NCI-H345 (cell line): ENCODE measurements around the gene PRKAA2.

Experiments
- DNase-seq: peaks from one replicate; lab custom pipeline; 2025; lab: John Stamatoyannopoulos, UW

Gene PRKAA2

GRCh38 chr1:56713112-56713511 lies 68.0 kb downstream of the PRKAA2 start:
- DNase-seq = no peak

DNA sequence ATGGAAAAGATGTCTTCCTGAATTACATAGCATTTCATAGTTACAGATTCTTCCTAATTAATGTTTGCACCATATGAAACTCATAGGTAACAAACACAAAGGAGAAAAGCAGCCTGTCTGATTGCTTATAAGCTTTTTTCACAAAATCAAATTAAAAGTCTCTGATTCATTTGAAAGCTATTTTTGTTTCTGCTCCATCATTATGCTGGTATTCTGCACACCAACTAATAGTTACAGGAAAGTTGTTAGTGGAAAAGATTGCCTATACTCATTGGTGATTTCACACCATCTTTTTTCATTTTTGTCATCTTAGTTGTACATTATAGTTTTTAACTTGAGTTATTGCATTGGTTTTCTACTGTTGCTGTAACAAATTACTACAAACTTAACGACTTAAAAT lies 70.0 kb downstream of the PRKAA2 start:
- no peak for DNase-seq

GRCh38 chr1:56719171-56719570 lies 74.1 kb downstream of the PRKAA2 start:
- no peak for DNase-seq

DNA sequence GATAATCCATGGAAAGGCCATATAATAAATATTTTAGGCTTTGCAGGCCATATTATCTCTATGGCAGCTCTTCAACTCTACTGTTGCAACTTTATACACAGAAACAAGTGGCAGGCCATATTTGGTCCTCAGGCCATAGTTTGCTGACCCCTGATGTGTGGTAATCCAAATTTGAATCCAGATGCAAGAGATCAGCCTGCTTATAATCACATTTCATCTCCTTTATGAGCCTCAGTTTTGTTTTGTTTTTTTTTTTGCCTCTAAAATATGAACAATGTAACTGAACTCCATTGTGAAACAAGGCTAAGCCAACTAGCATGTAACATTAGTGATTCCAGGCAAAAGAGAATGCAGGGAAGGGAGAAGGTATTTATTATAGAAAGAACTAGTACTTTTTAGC lies 81.6 kb downstream of the PRKAA2 start:
- DNase-seq = no peak

DNA sequence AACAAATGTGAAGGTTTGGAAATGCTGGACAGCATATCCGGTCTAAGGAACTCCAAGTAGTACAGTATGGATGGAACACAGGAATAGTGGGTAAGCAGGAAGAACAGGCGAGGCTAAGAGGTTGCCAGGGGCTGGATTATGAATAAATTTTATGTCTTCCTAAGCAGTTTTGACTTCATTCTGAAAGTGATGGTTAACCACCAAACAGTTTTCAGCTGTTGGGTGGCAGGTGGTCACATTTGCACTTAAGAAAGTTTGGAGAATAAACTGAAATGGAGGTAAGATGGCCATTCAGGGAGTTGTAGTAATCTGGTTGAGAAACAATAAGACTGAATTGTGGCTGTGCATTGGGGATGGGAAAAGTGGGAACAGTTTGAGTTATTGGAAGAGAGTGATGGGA lies 83.8 kb downstream of the PRKAA2 start:
- no peak for DNase-seq

DNA sequence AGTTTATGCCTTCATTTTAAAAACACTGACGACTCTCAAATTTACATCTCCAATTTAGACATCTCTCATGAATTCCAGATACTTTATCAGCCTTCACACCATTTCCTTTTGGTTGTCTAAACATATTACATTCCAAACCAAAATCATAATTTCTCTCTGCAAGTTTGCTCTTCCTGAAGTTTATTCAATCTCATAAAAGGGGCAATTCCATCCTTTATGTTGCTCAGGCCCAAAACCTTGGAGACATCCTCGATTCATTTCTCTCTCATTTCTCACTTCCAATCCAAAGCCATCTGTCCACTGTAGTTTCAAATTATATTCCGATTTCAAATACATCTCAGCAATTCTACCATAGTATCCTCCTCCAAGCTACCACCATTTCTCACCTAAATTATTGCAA lies 100.1 kb downstream of the PRKAA2 start:
- DNase-seq = no peak

- DNase-seq = no peak
Measured at GRCh38 chr1:56754708-56755479, 109.8 kb downstream of the PRKAA2 start.

DNA sequence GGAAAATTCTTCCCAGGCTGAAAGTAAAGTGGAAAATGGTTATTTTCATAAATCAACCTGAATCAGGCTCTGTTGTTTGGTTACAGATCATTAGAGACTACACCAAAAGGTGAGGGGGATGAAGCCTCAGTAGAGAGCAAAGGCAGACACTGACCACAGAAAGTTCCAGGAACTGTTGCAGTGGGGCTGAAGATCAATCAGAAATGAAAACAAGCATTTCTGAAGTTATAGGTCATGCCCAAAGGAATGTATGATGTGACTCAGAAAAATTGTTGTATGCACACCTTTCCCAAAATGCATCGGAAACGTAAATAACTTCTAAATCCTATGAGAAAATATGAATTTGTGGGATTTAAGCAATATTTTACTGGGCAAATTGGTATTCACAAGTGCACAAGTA lies 110.8 kb downstream of the PRKAA2 start:
- no peak for DNase-seq

DNA sequence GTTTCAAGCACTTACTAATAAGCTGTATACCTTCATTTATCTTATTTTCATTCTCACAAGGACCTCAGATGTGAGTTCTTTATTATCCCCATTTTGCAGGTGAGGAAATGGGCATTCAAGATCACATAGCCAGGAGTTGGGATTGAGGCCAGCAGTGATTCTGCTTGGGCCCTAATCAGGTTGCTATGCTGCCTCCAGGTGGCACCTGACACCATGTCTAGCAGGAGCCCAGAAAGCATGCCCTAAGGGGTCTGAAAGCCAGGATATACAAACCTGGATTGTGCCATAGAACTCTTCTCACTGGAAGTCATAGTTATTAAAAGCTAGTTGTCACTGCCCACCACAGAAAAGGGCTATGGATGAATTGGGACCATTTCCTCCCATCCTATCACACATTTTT lies 113.0 kb downstream of the PRKAA2 start:
- peak; percentile 67 for DNase-seq

- no peak for DNase-seq
Measured at GRCh38 chr1:56758794-56759193, 113.7 kb downstream of the PRKAA2 start.
